Mononuclear cell (primary cell): ENCODE data around the gene LSM3. TPM values are rescaled to one million over a fixed set of nuclear protein-coding genes. Genes with fewer than 3 reads are reported as not detected.

Experiments used
- H3K27me3 ChIP-seq: 2 replicates; pipeline ENCODE4 v1.6.0; 2011; ENCODE audit warnings: low read length, control low read depth; ENCODE audit not compliant: insufficient read depth
- H3K4me1 ChIP-seq: 2 replicates; pipeline ENCODE4 v1.5.1; 2011; ENCODE audit warnings: mild to moderate bottlenecking, low read length, control low read depth; ENCODE audit not compliant: insufficient read depth
- H3K4me3 ChIP-seq: 2 replicates; pipeline ENCODE4 v1.5.1; 2011; ENCODE audit warnings: mild to moderate bottlenecking, low read length, moderate library complexity
- H3K9me3 ChIP-seq: 2 replicates; pipeline ENCODE4 v1.5.1; 2011; ENCODE audit warnings: low read depth, mild to moderate bottlenecking, control low read depth, low read length
- total RNA-seq: library from RNA; depleted of rRNA; stranded (reverse); fragments of >200 nt; gene quantifications from one replicate; pipeline ENCODE4 v1.2.3, GENCODE V29; 2012

The LSM3 gene
- total RNA-seq, 1 donor: 7.1 TPM

- Histone ChIP-seq H3K27me3 (no peaks in the 10 kb centered on the region), H3K4me1 (no peaks in the 10 kb centered on the region), H3K9me3 (no peaks in the 10 kb centered on the region), H3K4me3 (no peak overlapping the region)
Measured at GRCh38 chr3:14240366-14240765, 61.7 kb downstream of the LSM3 start.

GRCh38 chr3:14241716-14242115 lies 63.1 kb downstream of the LSM3 start:
- Histone ChIP-seq H3K27me3 (no peaks in the 10 kb centered on the region), H3K4me3 (no peak overlapping the region), H3K4me1 (no peaks in the 10 kb centered on the region), H3K9me3 (no peaks in the 10 kb centered on the region)

GRCh38 chr3:14242490-14243311 lies 64.1 kb downstream of the LSM3 start:
- no peaks in the 10 kb centered on the region for H3K27me3 ChIP-seq
- H3K4me3 ChIP-seq: no peak overlapping the region
- no peaks in the 10 kb centered on the region for H3K4me1 ChIP-seq
- no peaks in the 10 kb centered on the region for H3K9me3 ChIP-seq

GRCh38 chr3:14243782-14244181 lies 65.2 kb downstream of the LSM3 start:
- Histone ChIP-seq H3K4me1 (no peaks in the 10 kb centered on the region), H3K27me3 (no peaks in the 10 kb centered on the region), H3K9me3 (no peaks in the 10 kb centered on the region), H3K4me3 (no peak overlapping the region)

- H3K9me3 ChIP-seq: no peaks in the 10 kb centered on the region
- no peaks in the 10 kb centered on the region for H3K27me3 ChIP-seq
- no peaks in the 10 kb centered on the region for H3K4me1 ChIP-seq
- no peak overlapping the region for H3K4me3 ChIP-seq
Measured at GRCh38 chr3:14244521-14245247, 66.1 kb downstream of the LSM3 start.

GRCh38 chr3:14245248-14245639 lies 66.6 kb downstream of the LSM3 start:
- Histone ChIP-seq H3K9me3 (no peaks in the 10 kb centered on the region), H3K27me3 (no peaks in the 10 kb centered on the region), H3K4me3 (no peak overlapping the region), H3K4me1 (no peaks in the 10 kb centered on the region)

- Histone ChIP-seq H3K4me1 (no peaks in the 10 kb centered on the region), H3K9me3 (no peaks in the 10 kb centered on the region), H3K4me3 (no peak overlapping the region), H3K27me3 (no peaks in the 10 kb centered on the region)
Measured at GRCh38 chr3:14245822-14246221, 67.2 kb downstream of the LSM3 start.

GRCh38 chr3:14246414-14246813 lies 67.8 kb downstream of the LSM3 start:
- H3K4me1 ChIP-seq: no peaks in the 10 kb centered on the region
- H3K9me3 ChIP-seq: no peaks in the 10 kb centered on the region
- no peak overlapping the region for H3K4me3 ChIP-seq
- no peaks in the 10 kb centered on the region for H3K27me3 ChIP-seq

GRCh38 chr3:14248477-14248848 lies 69.8 kb downstream of the LSM3 start:
- no peaks in the 10 kb centered on the region for H3K9me3 ChIP-seq
- H3K4me1 ChIP-seq: no peaks in the 10 kb centered on the region
- H3K27me3 ChIP-seq: no peaks in the 10 kb centered on the region
- no peak overlapping the region for H3K4me3 ChIP-seq

- no peak overlapping the region for H3K4me3 ChIP-seq
- H3K27me3 ChIP-seq: no peaks in the 10 kb centered on the region
- H3K9me3 ChIP-seq: no peaks in the 10 kb centered on the region
- no peaks in the 10 kb centered on the region for H3K4me1 ChIP-seq
Measured at GRCh38 chr3:14248849-14249523, 70.4 kb downstream of the LSM3 start.

Other genes with a start within 250 kb of the LSM3 start
- gene CHCHD4, start 53.9 kb upstream of the LSM3 start, total RNA-seq: 1.9 TPM
- 23.7 TPM for gene TMEM43, start 53.8 kb upstream of the LSM3 start, total RNA-seq
- 48.7 TPM for gene XPC, start 216 bp upstream of the LSM3 start, total RNA-seq
- gene SLC6A6, start 223.8 kb downstream of the LSM3 start, total RNA-seq: 53.7 TPM